BE2C (cell line): ENCODE measurements around the gene TMEM273.

Experiments
- DNase-seq: peaks from one replicate; pipeline ENCODE4 v3.0.0-alpha.2; 2020
- H3K27me3 ChIP-seq: fragments of 250-450 bp; sonication (Bioruptor Pico); 2 replicates; pipeline ENCODE4 v1.5.1; 2020; ENCODE audit warnings: mild to moderate bottlenecking
- H3K36me3 ChIP-seq: fragments of 250-450 bp; sonication (Bioruptor Pico); 2 replicates; pipeline ENCODE4 v1.5.1; 2020; ENCODE audit warnings: mild to moderate bottlenecking
- H3K4me1 ChIP-seq: fragments of 250-450 bp; sonication (Bioruptor Pico); 2 replicates; pipeline ENCODE4 v1.5.1; 2020
- H3K4me3 ChIP-seq: 2 replicates; pipeline ENCODE4 v1.5.1; 2011; ENCODE audit warnings: low read depth, low read length
- H3K9me3 ChIP-seq: fragments of 250-450 bp; sonication (Bioruptor Pico); 2 replicates; pipeline ENCODE4 v1.5.1; 2020
- TF ChIP-seq, protein P1 (sequence below): IDR thresholded peaks from 2 replicates; pipeline ENCODE4 v1.5.1; 2012; ENCODE audit warnings: mild to moderate bottlenecking, low read depth, low read length

TMEM273 gene

DNA sequence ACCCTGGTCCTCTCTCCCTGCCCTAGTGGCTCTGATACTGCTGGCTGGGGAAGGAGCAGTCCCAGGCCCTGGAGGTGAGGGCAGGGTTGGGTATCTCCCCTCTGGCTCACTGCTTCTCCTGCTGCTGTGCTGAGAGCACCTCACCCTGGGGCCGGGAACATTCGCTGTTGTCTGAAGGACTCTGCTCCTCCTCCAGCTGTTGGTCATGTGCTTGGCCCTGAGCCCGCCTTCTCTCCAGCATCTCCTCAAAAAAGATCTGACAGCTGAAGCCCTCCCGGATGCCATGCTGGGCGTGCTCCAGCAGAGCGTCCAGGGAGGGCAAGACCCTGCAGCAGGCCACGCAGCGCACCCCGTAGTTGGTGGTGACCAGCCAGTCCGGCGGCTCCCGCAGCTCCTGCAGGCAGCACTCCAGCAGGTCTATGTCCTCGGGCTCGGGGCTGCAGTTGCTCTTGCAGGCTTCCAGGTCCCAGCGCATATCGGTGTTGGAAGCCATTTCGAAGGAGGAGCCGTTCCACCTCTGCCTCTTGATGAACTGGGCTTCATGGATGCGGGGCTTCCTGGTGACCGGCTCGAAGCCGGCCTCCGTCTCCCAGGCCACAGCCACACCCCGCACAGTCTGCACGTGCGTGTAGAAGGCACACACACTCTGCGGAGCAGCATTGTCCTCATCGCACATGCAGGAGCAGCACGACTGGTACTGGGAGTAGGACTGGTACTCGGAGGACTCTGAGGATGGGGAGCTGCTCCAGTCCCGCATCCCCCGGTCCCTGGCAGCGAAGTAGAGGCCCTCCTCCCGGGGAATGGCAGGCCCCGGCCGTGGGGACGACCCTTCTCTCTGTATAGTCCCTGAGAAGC lies 56.5 kb downstream of the TMEM273 start:
- TF ChIP-seq, protein P1, sequence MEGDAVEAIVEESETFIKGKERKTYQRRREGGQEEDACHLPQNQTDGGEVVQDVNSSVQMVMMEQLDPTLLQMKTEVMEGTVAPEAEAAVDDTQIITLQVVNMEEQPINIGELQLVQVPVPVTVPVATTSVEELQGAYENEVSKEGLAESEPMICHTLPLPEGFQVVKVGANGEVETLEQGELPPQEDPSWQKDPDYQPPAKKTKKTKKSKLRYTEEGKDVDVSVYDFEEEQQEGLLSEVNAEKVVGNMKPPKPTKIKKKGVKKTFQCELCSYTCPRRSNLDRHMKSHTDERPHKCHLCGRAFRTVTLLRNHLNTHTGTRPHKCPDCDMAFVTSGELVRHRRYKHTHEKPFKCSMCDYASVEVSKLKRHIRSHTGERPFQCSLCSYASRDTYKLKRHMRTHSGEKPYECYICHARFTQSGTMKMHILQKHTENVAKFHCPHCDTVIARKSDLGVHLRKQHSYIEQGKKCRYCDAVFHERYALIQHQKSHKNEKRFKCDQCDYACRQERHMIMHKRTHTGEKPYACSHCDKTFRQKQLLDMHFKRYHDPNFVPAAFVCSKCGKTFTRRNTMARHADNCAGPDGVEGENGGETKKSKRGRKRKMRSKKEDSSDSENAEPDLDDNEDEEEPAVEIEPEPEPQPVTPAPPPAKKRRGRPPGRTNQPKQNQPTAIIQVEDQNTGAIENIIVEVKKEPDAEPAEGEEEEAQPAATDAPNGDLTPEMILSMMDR, result no peak
- Histone ChIP-seq H3K9me3 (no peaks in the 10 kb centered on the region), H3K4me1 (no peaks in the 10 kb centered on the region), H3K4me3 (no peak overlapping the region), H3K27me3 (no peaks in the 10 kb centered on the region), H3K36me3 (no peaks in the 10 kb centered on the region)
- DNase-seq, result no peak

DNA sequence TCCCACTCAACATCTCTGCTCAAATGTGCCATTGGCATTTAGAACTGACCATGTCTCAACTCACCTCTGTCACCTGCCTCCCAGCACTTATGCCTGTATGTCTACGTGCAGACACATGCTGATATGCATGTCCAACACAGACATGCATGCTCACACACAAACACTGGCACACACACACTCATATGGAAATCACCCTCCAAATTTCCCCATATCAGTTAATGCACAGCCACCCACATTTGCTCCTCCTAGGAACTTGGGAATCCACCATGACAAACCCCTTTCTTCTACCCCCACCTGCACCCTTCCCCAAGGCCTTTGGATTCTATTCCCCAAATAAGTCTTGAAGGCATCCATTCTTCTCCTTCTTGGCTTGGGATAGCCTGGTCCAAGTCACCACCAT lies 58.8 kb downstream of the TMEM273 start:
- H3K4me3 ChIP-seq, result no peak overlapping the region
- TF ChIP-seq, protein P1, result no peak
- no peaks in the 10 kb centered on the region for H3K9me3 ChIP-seq
- DNase-seq, result no peak
- no peaks in the 10 kb centered on the region for H3K4me1 ChIP-seq
- H3K36me3 ChIP-seq, result no peaks in the 10 kb centered on the region
- H3K27me3 ChIP-seq, result no peaks in the 10 kb centered on the region

DNA sequence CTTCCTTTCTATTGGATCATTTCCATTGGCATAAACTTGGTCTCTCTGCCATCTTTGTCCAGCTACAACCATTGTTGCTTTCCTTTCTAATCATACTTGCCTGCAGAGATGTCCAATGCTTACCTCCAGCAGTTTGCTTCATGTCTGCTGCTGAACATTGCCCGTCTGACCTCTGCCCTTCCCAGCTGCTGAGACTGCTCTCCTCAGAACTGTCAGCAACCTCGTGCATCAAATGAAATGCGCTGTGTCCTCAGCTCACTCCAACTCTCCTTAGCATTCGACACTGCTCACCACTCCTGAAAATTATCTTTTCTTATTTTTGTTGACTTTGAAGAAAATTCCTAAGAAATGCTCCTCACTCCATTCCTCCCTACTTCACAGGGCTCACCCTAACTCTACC lies 59.3 kb downstream of the TMEM273 start:
- H3K4me1 ChIP-seq, result no peaks in the 10 kb centered on the region
- TF ChIP-seq, protein P1, result no peak

DNA sequence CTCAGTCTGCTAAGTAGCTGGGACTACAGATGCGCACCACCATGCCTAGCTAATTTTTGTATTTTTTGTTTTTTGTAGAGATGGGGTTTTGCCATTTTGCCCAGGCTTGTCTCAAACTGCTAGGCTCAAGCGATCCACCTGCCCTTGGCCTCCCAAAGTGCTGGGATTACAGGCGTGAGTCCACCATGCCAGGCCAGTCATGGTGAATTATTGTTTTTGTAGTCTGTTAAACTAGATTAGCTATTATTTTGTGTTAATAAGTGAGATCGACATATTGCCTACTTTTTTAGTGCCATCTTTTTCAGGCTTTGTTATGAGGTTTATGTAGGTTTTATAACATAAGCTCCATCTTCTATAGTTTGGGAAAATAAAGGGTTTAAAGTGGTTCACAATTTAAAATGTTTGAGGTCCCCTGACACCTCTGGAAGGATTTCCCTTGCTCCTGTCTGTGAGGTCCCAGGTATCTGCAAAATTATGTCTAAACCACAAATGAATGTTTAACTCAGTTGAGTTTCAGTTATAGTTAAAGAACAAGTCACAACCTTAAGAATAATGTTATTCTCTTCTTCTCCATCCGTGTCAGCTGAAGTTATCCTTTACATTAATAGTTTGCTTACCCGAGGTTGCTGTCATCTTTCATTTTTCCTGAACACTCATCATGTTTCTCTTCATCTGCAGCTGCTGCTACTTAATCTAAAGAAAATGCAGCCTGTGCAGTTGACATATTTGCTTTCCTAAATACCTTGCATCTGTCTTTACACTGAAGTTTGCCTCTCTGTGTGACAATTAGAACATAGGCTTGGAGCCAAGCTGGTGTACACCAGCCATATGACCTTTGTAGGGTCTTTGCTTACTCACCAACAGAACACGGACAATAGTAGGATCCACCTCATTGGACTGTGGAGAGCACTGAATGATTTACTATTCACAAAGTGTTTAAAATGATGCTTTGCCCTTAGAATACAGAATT lies 63.9 kb downstream of the TMEM273 start:
- no peaks in the 10 kb centered on the region for H3K27me3 ChIP-seq
- no peak overlapping the region for H3K4me3 ChIP-seq
- TF ChIP-seq, protein P1, result no peak
- no peak for DNase-seq
- H3K9me3 ChIP-seq, result no peaks in the 10 kb centered on the region
- no peaks in the 10 kb centered on the region for H3K36me3 ChIP-seq
- H3K4me1 ChIP-seq, result no peaks in the 10 kb centered on the region

More for the DNA sequence above, 59.3 kb downstream of the TMEM273 start:
- H3K4me3 ChIP-seq, result no peak overlapping the region
- H3K36me3 ChIP-seq, result no peaks in the 10 kb centered on the region
- H3K9me3 ChIP-seq, result no peaks in the 10 kb centered on the region
- DNase-seq, result no peak
- no peaks in the 10 kb centered on the region for H3K27me3 ChIP-seq

DNA sequence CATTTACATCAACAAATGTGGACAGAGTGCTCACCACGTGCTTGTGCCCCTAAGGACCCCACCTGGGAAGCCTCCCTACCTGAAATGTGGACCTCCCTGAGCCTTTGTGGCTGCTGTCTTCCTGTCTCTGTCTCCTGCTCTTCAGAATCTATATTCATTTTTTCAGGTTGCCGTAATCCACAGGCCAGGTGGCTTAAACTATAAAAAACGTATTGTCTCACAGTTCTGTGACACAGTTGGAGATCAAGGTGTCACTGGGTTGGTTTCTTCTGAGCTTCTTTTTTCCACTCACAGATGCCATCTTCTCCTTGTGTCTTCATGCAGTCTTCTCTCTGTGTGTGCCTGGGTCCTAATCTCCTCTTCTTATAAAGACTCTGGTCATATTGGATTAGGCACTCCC lies 67.3 kb downstream of the TMEM273 start:
- Histone ChIP-seq H3K4me3 (no peak overlapping the region), H3K4me1 (no peaks in the 10 kb centered on the region), H3K9me3 (no peaks in the 10 kb centered on the region), H3K36me3 (no peaks in the 10 kb centered on the region), H3K27me3 (no peaks in the 10 kb centered on the region)
- TF ChIP-seq, protein P1, result no peak
- DNase-seq, result no peak
